GM12873 (cell line): Measurements from ENCODE around the gene ZNF296.

Experiments
- TF ChIP-seq, protein P1 (sequence below): IDR thresholded peaks from 2 replicates; pipeline ENCODE4 v1.5.1; 2012; ENCODE audit warnings: low read depth, mild to moderate bottlenecking, moderate library complexity, low read length, control low read depth; ENCODE audit not compliant: insufficient read depth; ENCODE audit errors: missing control alignments

Gene ZNF296

DNA sequence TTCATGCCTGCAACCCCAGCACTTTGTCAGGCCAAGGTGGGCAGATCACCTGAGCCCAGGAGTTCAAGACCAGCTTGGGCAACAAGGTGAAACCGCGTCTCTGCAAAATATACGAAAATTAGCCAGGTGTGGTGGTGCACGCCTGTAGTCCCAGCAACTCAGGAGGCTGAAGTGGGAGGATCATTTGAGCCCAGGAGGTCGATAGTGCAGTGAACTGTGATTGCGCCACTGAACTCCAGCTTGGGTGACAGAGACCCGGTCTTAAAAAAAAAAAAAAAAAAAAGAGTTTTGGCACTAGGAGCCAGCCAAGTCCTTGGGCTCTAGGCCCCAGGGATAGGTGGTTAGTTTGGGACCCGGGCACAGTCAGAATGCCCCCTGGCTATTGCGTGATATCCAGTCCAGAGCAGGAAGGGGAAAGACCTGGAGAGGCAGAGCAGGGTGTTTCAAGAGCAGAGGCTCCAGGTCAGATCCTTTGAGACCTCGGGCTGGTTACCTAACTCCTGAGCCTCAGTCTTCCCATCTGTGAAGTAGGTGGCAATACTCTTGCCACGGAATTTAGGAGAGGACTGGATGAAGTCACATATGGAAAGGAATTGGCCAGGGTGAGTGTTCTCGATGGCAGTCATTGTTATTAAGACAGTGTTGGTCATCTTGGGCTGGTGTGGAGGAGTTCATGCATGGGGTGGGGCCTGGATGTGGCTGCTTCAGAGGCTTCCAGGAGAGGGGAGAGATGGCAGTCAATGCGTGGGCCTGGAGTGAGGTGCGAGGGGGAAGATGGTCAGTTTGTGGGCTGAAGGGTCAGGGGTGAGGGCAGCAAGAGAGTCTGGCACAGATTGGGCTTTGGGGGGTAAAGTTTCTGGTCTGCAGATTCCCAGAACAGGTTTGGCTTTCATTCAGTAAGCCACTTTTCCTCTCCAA lies 19.5 kb upstream of the ZNF296 start:
- TF ChIP-seq, protein P1, sequence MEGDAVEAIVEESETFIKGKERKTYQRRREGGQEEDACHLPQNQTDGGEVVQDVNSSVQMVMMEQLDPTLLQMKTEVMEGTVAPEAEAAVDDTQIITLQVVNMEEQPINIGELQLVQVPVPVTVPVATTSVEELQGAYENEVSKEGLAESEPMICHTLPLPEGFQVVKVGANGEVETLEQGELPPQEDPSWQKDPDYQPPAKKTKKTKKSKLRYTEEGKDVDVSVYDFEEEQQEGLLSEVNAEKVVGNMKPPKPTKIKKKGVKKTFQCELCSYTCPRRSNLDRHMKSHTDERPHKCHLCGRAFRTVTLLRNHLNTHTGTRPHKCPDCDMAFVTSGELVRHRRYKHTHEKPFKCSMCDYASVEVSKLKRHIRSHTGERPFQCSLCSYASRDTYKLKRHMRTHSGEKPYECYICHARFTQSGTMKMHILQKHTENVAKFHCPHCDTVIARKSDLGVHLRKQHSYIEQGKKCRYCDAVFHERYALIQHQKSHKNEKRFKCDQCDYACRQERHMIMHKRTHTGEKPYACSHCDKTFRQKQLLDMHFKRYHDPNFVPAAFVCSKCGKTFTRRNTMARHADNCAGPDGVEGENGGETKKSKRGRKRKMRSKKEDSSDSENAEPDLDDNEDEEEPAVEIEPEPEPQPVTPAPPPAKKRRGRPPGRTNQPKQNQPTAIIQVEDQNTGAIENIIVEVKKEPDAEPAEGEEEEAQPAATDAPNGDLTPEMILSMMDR, result no peak

DNA sequence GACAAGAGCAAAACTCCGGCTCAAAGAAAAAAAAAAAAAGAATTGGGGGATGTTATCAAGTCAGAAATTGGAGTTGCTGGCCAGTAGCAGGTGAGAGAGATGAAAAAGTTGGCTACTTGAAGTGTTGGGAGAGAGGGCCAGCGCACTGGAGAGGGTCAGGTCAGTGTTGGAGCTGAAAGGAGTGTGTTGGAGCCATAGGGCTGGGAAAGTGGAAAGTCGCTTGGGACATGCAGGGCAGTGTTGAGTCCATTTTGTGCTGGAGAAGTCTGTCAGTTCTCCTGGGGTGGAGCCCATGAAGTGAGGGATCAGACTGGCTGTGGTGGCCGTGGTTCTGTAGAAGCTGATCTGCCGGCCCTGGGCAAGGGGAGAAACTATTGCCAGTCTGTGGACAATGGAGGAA lies 18.4 kb upstream of the ZNF296 start:
- TF ChIP-seq, protein P1, result no peak

DNA sequence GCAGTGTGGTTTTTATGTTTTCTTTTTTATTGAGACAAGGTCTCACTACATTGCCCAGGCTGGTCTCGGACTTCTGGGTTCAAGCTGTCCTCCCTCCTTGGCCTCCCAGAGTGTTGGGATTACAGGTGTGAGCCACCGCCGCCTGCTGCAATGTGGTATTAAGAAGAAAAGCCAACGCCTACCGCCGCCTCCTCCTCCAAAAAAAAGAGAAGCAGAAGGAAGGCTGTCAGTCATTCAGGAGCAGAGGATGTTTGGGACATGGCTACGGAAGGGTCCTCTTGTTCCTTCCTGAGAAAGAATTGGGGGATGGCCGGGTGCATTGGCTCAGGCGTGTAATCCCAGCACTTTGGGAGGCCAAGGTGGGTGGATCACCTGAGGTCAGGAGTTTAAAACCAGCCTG lies 17.9 kb upstream of the ZNF296 start:
- TF ChIP-seq, protein P1, result no peak

DNA sequence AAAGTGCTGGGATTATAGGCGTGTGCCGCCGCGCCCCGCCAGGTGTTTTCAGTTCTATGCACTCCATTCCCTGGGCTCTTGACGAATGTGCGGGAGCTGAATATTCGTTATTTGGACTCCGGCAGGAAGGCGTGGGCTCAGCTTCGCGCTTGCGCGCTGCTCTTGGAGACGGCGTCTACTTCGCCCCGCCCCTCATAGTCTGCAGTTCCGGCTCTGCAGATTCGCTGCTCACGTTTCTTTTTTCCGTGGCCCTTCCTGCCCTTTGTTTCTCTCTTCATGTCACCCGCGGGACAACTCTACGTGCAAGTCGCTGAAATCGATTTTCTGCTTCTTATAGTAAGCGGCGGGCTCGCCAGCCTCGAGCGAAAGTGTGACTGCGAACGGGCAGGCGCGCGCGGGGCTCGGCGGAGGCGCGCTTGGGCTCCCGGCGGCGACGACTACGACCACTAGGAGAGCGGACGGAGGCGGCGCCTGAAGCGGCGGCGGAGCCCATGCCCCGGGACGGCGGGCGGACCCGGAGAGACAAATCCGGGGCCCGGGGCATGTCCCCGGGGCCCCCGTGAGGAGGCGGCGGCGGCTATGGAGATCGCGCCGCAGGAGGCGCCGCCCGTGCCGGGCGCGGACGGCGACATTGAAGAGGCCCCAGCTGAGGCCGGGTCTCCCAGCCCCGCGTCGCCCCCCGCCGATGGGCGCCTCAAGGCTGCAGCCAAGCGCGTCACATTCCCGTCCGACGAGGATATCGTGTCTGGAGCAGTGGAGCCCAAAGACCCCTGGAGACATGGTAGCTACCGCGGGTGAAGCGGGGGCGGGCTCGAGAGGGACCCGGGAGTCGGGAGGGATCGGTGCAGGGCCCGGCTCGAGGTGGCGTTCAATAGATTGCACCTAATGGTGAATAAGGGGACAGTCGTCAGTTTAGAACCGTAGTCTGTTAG lies 16.7 kb upstream of the ZNF296 start, which contains the start of gene PPP1R37:
Gene PPP1R37 (plus strand): TSS at position 433 of the 932 bp plus-strand sequence. CDS start 147 bp downstream, at position 580.
- TF ChIP-seq, protein P1, result peak; percentile 22

DNA sequence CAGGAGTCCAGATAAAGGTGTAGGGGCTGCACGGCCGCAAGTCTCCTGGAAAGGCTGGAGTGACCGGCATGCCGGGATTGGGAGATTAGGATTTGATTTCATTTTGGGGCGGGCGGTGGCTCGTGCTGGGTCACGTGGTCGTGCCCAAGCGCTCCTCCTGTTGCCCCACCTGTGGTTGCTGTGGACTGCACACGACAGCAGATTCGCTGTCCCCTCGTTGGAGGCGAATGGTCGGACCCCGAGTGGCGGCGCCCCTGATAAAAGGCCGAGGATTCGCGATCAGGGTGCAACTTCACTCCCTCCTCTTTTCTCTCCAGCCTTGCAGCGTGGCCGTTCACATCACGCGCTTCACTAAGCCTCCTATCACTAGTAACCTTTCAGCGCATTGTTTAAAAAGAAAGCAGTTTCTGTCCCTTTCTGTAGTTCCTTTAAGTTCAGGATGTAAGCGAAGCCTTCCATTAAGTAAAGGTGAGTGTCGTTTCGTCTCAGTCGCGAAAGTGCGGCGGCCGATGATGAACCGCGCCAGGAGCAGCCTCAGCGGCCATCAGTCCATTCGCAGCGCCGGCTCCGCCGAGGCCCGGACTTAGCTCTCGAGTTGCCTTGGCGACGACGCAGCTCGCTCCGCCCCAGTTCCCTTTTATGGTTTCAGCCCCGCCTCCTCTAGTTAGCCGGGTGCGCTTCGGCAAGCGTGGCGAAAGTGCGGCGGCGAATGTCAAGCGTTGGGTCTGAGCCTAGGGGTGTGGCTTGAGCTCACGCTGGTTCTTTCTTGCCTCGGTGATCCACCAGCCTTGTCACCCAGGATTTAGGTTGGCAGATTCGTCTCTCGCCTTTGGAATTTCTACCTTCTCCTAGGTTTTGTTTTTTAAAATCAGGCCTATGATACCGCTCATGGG lies 15.0 kb upstream of the ZNF296 start:
- TF ChIP-seq, protein P1, result no peak

DNA sequence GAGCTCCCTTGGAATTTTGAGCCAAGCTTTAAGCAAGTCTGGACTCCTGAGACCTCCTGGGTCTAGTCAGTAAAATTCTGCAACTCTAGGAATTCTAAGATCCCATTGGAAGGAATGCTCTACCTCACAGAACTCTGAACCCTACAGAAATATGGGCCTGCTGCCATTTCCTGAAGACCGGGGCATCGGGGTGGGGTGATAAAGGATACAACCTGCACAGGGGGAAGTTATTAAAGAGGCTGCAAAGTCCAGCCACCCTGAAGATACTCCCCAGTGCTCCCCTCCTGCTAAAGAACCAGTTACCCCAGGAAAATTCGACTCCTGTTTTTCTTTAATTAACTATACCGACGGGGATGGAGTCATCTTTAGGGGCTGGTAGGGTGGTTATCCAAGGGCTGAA lies 14.3 kb upstream of the ZNF296 start:
- TF ChIP-seq, protein P1, result no peak

DNA sequence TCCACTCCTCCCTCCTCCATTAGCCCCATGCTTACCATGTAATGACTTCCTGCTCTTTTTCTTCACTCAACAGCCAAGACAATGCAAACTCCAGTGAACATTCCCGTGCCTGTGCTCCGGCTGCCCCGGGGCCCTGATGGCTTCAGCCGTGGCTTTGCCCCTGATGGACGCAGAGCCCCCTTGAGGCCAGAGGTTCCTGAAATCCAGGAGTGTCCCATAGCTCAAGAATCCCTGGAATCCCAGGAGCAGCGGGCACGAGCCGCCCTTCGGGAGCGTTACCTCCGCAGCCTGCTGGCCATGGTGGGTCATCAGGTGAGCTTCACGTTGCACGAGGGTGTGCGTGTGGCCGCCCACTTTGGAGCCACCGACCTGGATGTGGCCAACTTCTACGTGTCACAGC lies 13.8 kb upstream of the ZNF296 start:
- TF ChIP-seq, protein P1, result no peak
